ENCODE results near the gene USP46.

Gene USP46

DNA sequence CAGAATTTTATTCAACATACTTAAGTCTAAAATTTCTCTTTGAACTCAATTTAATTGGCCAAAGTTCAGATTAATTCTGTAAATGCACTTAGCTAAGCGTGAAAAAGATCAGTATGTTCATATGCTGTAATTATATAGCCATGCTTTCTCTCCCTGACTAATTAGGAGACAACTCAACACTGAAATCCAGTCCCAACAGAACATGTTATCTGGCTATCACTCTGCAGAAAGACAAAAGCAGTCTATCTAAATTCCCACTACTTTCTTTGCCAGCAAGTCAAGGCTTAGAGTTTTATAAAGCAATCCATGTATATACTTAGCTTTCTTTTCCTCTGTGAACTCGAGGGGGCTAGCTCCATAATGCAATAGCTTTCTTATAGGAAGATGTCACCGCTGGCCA lies 16.0 kb upstream of the USP46 start:
- in situ Hi-C loops (cut with HindIII; ENCODE audit: low pct_ligation_motif_present, low sequenced_read_pairs) = no loop called here
- no peak for DNase-seq
- TF ChIP-seq, protein P1, sequence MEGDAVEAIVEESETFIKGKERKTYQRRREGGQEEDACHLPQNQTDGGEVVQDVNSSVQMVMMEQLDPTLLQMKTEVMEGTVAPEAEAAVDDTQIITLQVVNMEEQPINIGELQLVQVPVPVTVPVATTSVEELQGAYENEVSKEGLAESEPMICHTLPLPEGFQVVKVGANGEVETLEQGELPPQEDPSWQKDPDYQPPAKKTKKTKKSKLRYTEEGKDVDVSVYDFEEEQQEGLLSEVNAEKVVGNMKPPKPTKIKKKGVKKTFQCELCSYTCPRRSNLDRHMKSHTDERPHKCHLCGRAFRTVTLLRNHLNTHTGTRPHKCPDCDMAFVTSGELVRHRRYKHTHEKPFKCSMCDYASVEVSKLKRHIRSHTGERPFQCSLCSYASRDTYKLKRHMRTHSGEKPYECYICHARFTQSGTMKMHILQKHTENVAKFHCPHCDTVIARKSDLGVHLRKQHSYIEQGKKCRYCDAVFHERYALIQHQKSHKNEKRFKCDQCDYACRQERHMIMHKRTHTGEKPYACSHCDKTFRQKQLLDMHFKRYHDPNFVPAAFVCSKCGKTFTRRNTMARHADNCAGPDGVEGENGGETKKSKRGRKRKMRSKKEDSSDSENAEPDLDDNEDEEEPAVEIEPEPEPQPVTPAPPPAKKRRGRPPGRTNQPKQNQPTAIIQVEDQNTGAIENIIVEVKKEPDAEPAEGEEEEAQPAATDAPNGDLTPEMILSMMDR (IDR thresholded peaks at IDR 0.05; ENCODE audit: low read depth, low read length, missing control alignments) = no peak

DNA sequence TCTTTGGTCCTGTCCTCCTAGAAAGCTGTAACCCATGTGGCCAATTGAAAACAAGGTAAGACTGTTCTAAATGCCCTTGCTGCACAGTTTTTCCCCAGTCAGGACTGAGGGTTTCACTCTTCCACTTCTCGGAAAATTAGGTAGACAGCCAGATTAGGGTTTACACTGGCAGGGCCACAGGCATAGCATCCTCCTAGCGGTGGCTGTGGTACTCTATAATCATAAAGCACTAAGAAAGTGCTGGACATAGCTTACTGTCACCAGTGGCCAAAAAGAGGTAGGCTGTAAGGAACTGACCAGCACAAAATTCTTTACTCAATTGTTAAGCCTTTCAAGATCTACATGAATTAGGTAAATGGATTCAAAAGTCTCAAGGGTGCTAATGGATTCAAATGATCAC lies 11.6 kb upstream of the USP46 start:
- Histone ChIP-seq H3K27ac (no peak overlapping the region), H3K36me3 (replicated peaks) (no peaks in the 10 kb centered on the region), H3K4me3 (ENCODE audit: low read depth, low read length) (no peak overlapping the region), H3K27me3 (replicated peaks) (no peaks in the 10 kb centered on the region)
- in situ Hi-C loops (cut with HindIII; ENCODE audit: low pct_ligation_motif_present, low sequenced_read_pairs) = no loop called here
- TF ChIP-seq, protein P1 (IDR thresholded peaks at IDR 0.05; ENCODE audit: low read depth, low read length, missing control alignments) = peak; percentile 20
- no peak for DNase-seq

More for the DNA sequence above, 16.0 kb upstream of the USP46 start:
- Histone ChIP-seq H3K27ac (no peak overlapping the region), H3K27me3 (replicated peaks) (no peaks in the 10 kb centered on the region), H3K36me3 (replicated peaks) (no peaks in the 10 kb centered on the region), H3K4me3 (ENCODE audit: low read depth, low read length) (no peak overlapping the region)

DNA sequence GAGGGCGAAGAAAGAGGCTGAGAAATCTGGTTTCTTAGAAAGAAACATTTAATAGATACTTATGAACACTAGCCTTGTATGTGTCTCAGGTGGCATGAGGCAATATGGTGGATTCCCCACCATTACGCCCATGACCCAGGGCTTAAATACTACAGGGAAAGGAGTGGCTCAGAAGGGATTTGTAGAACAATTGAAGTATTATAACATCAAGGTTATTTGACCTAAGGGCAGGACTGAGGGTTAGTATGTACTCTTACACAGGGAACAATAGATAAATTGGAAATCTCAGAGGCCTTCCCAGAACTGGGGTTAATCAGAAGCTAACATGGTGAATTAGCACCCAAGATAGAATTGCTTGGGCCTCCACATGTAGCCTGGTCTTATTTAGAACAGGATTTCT lies 11.0 kb upstream of the USP46 start:
- Histone ChIP-seq H3K27me3 (replicated peaks) (no peaks in the 10 kb centered on the region), H3K4me3 (ENCODE audit: low read depth, low read length) (no peak overlapping the region), H3K36me3 (replicated peaks) (no peaks in the 10 kb centered on the region), H3K27ac (no peak overlapping the region)
- DNase-seq = no peak
- in situ Hi-C loops (cut with HindIII; ENCODE audit: low pct_ligation_motif_present, low sequenced_read_pairs) = no loop called here
- TF ChIP-seq, protein P1 (IDR thresholded peaks at IDR 0.05; ENCODE audit: low read depth, low read length, missing control alignments) = no peak

DNA sequence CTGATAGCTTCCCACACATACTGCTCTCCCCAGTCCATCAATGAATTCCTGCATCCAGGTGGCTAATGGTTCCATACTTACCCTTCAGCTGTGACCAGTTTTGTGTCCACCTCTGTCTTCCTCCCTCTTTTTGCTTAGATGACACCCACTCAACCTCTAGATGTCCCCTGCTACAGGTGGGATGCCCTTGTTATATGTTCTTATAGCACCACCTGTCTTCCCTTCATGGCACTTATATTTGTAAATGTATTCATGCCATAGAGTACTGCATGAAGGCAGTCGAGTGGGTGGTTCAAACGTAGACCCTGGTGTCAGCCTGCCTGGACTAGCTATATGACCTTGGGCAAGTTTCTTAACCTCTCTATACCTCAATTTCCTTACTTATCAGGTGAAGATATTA lies 6.5 kb upstream of the USP46 start:
- no peak overlapping the region for H3K27ac ChIP-seq
- TF ChIP-seq, protein P1 (IDR thresholded peaks at IDR 0.05; ENCODE audit: low read depth, low read length, missing control alignments) = peak; percentile 42
- H3K4me3 ChIP-seq (ENCODE audit: low read depth, low read length) = no peak overlapping the region
- no peak for DNase-seq
- in situ Hi-C loops (cut with HindIII; ENCODE audit: low pct_ligation_motif_present, low sequenced_read_pairs) = no loop called here
- H3K27me3 ChIP-seq (replicated peaks) = no peaks in the 10 kb centered on the region
- no peaks in the 10 kb centered on the region for H3K36me3 ChIP-seq (replicated peaks)

DNA sequence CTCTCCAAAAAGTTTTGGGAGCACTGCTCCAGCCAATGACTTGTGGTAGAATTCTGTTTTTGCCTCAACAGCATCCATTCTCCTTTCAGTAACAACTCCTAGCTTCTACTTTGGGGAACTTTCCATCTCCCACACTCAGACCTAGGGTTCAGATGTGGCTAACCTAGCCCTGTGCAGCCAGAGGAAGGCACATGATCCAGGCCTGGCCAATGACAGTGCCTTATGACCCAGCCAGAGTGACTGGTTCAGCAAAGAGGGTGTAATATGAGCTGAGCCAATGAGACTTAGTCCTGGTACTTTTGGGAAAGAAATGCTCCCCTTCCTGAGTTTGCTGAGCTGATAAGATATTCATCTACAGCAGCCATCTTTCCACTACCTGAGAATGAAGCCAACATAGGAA lies 5.4 kb upstream of the USP46 start:
- Histone ChIP-seq H3K27me3 (replicated peaks) (no peaks in the 10 kb centered on the region), H3K27ac (no peak overlapping the region), H3K36me3 (replicated peaks) (no peaks in the 10 kb centered on the region), H3K4me3 (ENCODE audit: low read depth, low read length) (no peak overlapping the region)
- DNase-seq = no peak
- TF ChIP-seq, protein P1 (IDR thresholded peaks at IDR 0.05; ENCODE audit: low read depth, low read length, missing control alignments) = no peak
- in situ Hi-C loops (cut with HindIII; ENCODE audit: low pct_ligation_motif_present, low sequenced_read_pairs) = no loop called here

DNA sequence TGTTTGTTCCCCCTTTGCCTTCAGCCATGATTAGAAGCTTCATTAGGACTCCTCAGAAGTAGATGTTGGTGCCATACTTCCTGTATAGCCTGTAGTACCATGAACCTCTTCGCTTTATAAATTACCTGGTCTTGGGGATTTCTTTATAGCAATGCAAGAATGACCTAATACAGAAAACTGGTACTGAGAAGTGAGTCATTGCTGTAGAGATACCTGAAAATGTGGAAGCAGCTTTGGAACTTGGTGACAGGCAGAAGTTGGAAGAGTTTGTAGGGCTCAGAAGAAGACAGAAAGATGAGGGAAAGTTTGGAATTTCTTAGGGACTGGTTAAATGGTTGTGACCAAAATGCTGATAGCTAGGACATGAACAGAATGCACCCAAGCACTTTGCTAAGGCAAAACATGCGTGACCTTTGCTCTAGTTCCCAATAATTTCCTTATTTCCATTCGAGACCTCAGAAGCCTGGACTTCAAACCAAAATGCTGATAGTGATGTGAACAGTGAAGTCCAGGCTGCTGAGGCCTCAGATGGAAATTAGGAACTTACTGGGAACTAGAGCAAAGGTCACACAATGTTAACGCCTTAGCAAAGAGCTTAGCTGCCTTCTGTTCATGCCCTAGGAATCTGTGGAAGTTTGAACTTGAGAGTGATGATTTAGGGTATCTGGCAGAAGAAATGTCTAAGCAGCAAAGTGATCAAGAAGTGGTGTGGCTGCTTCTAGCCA lies 3.0 kb upstream of the USP46 start:
- Histone ChIP-seq H3K4me3 (ENCODE audit: low read depth, low read length) (no peak overlapping the region), H3K27ac (no peak overlapping the region), H3K36me3 (replicated peaks) (no peaks in the 10 kb centered on the region), H3K27me3 (replicated peaks) (no peaks in the 10 kb centered on the region)
- in situ Hi-C loops (cut with HindIII; ENCODE audit: low pct_ligation_motif_present, low sequenced_read_pairs) = no loop called here
- TF ChIP-seq, protein P1 (IDR thresholded peaks at IDR 0.05; ENCODE audit: low read depth, low read length, missing control alignments) = no peak
- DNase-seq = no peak

All from brain microvascular endothelial cell (primary cell).